SU-DHL-6 (cell line): ENCODE measurements around the gene CABP4.

Source experiments
- H2AFZ ChIP-seq: fragments of 200-600 bp; sonication (generic); 2 replicates; pipeline ENCODE4 v1.6.1; 2014; ENCODE audit warnings: low read depth, mild to moderate bottlenecking, moderate library complexity, mixed read lengths, antibody characterized with exemption, low read length; ENCODE audit not compliant: severe bottlenecking
- H3F3A ChIP-seq: fragments of 200-600 bp; shearing (Covaris generic); 2 replicates; pipeline ENCODE4 v1.6.0; 2016; ENCODE audit warnings: antibody characterized with exemption, mild to moderate bottlenecking; ENCODE audit not compliant: insufficient read depth
- H3K27ac ChIP-seq: fragments of 200-600 bp; sonication (generic); 2 replicates; pipeline ENCODE4 v1.5.1; 2016; ENCODE audit warnings: low read depth, mild to moderate bottlenecking, low read length, moderate library complexity, mixed read lengths
- H3K27me3 ChIP-seq: fragments of 200-600 bp; sonication (generic), shearing (Covaris generic); 2 replicates; pipeline ENCODE4 v1.6.0; 2014; ENCODE audit warnings: mild to moderate bottlenecking, low read length
- H3K36me3 ChIP-seq: fragments of 200-600 bp; sonication (generic); 2 replicates; pipeline ENCODE4 v1.6.1; 2014; ENCODE audit warnings: mild to moderate bottlenecking, low read length, mixed read lengths
- H3K4me2 ChIP-seq: fragments of 300-600, 200-600 bp; shearing (Covaris generic), sonication (generic); 2 replicates; pipeline ENCODE4 v1.6.0; 2014; ENCODE audit warnings: low read length, low read depth, mild to moderate bottlenecking; ENCODE audit not compliant: poor library complexity, severe bottlenecking
- H3K4me3 ChIP-seq: fragments of 200-600 bp; sonication (generic); 2 replicates; pipeline ENCODE4 v1.5.1; 2014; ENCODE audit warnings: antibody characterized with exemption, low read length, mild to moderate bottlenecking, mixed read lengths; ENCODE audit not compliant: insufficient read depth, poor library complexity, severe bottlenecking
- H3K79me2 ChIP-seq: fragments of 200-600 bp; sonication (generic); 2 replicates; pipeline ENCODE4 v1.6.1; 2014; ENCODE audit warnings: mild to moderate bottlenecking, low read length, moderate library complexity; ENCODE audit not compliant: insufficient read depth
- H3K9ac ChIP-seq: fragments of 200-600 bp; sonication (generic); 2 replicates; pipeline ENCODE4 v1.7.0; 2014; ENCODE audit warnings: mild to moderate bottlenecking, low read length
- H3K9me2 ChIP-seq: fragments of 200-600 bp; sonication (generic); replicated peaks from 2 replicates; pipeline ENCODE4 v1.6.1; 2014; ENCODE audit warnings: low read length; ENCODE audit not compliant: insufficient read depth
- H3K9me3 ChIP-seq: fragments of 200-600 bp; sonication (generic); 2 replicates; pipeline ENCODE4 v1.6.1; 2014; ENCODE audit warnings: low read length, mixed read lengths; ENCODE audit not compliant: insufficient read depth
- H4K20me1 ChIP-seq: fragments of 200-600 bp; sonication (generic); 2 replicates; pipeline ENCODE4 v1.6.1; 2014; ENCODE audit warnings: low read depth, mild to moderate bottlenecking, antibody characterized with exemption, low read length, moderate library complexity, mixed read lengths
- CTCF ChIP-seq: fragments of 200-600 bp; sonication (generic); IDR thresholded peaks from one replicate; pipeline ENCODE4 v1.5.1; 2017; ENCODE audit warnings: antibody characterized with exemption, mild to moderate bottlenecking, low read length, moderate library complexity; ENCODE audit not compliant: insufficient read depth, poor library complexity, severe bottlenecking
- EZH2phosphoT487 ChIP-seq: fragments of 200-600 bp; sonication (generic), shearing (Covaris generic); conservative IDR thresholded peaks from 2 replicates; pipeline ENCODE4 v1.6.1; 2018; ENCODE audit warnings: mild to moderate bottlenecking, antibody characterized with exemption, low read length, moderate library complexity, mixed read lengths

Gene CABP4

GRCh38 chr11:67500831-67501715, 45.9 kb downstream of the CABP4 start:
- H3K9me2 ChIP-seq: no peaks in the 10 kb centered on the region
- H3K79me2 ChIP-seq: peaks cover 16% of the 10 kb centered on the region
- H3K4me3 ChIP-seq: no peak overlapping the region
- H3K4me2 ChIP-seq: no peak overlapping the region
- no peaks in the 10 kb centered on the region for H3K27me3 ChIP-seq
- TF ChIP-seq CTCF: no peak
- TF ChIP-seq EZH2phosphoT487: no peak
- no peaks in the 10 kb centered on the region for H3K9me3 ChIP-seq
- H3K27ac ChIP-seq: no peak overlapping the region
- H3K9ac ChIP-seq: no peak overlapping the region
- no peaks in the 10 kb centered on the region for H3K36me3 ChIP-seq
- peaks cover 7% of the 10 kb centered on the region for H3F3A ChIP-seq
- H4K20me1 ChIP-seq: no peaks in the 10 kb centered on the region; the same call in 1 of the 2 replicates
- H2AFZ ChIP-seq: no peak overlapping the region

- H3K9me2 ChIP-seq: no peaks in the 10 kb centered on the region
- H3K27ac ChIP-seq: no peak overlapping the region
- H4K20me1 ChIP-seq: no peaks in the 10 kb centered on the region; the same call in 1 of the 2 replicates
- no peak for TF ChIP-seq EZH2phosphoT487
- TF ChIP-seq CTCF: no peak
- H3K79me2 ChIP-seq: peaks cover 17% of the 10 kb centered on the region
- no peak overlapping the region for H2AFZ ChIP-seq
- no peak overlapping the region for H3K4me2 ChIP-seq
- H3K9me3 ChIP-seq: no peaks in the 10 kb centered on the region
- H3K4me3 ChIP-seq: no peak overlapping the region
- H3K27me3 ChIP-seq: no peaks in the 10 kb centered on the region
- no peaks in the 10 kb centered on the region for H3K36me3 ChIP-seq
- H3F3A ChIP-seq: peaks cover 13% of the 10 kb centered on the region
- H3K9ac ChIP-seq: no peak overlapping the region
Observed at GRCh38 chr11:67501854-67502253, 46.7 kb downstream of the CABP4 start.

GRCh38 chr11:67502328-67502979, 47.3 kb downstream of the CABP4 start:
- Histone ChIP-seq H3F3A (peaks cover 13% of the 10 kb centered on the region), H3K9me2 (no peaks in the 10 kb centered on the region), H3K4me3 (no peak overlapping the region), H3K9me3 (no peaks in the 10 kb centered on the region), H2AFZ (no peak overlapping the region), H3K79me2 (peaks cover 23% of the 10 kb centered on the region), H3K9ac (no peak overlapping the region), H4K20me1 (no peaks in the 10 kb centered on the region; the same call in 1 of the 2 replicates), H3K27ac (no peak overlapping the region), H3K4me2 (no peak overlapping the region), H3K36me3 (no peaks in the 10 kb centered on the region), H3K27me3 (no peaks in the 10 kb centered on the region)
- TF ChIP-seq EZH2phosphoT487 (no peak), CTCF (no peak)
